Adrenal gland (tissue), 12 donors: ENCODE results near the gene SDR39U1. TPM values are rescaled to one million over a fixed set of nuclear protein-coding genes. Genes with fewer than 3 reads are reported as not detected.

Source experiments
- DNase-seq, 7 donors: peaks; one replicate each; pipeline ENCODE4 v3.0.0-alpha.2; 2019 to 2020
- H3K27ac ChIP-seq, 5 donors: fragments of 200-600 bp; sonication (generic) in 4 of 5; 1 replicate in 3 of 5; 2 replicates in 2 of 5; pipeline versions ENCODE4 v1.5.1 to v1.8.0; 2016 to 2020; ENCODE audit warnings: mild to moderate bottlenecking in 1 of 5
- H3K27me3 ChIP-seq: fragments of 200-600 bp; 2 replicates; pipeline ENCODE4 v1.8.0; 2021
- H3K36me3 ChIP-seq, 2 donors: fragments of 200-600 bp; replicated peaks in 1 of 2; 1 replicate in 1 of 2; 2 replicates in 1 of 2; pipeline versions ENCODE4 v1.5.1 to v1.8.0; 2018 to 2022
- H3K4me1 ChIP-seq, 2 donors: fragments of 200-600 bp; replicated peaks in 1 of 2; 1 replicate in 1 of 2; 2 replicates in 1 of 2; pipeline versions ENCODE4 v1.5.1 to v1.8.0; 2018 to 2021
- H3K4me3 ChIP-seq, 4 donors: fragments of 200-600 bp; sonication (generic) in 3 of 4; one replicate each; pipeline ENCODE4 v1.5.1; 2016 to 2018
- H3K9me3 ChIP-seq, 3 donors: fragments of 200-600 bp; sonication (generic) in 1 of 3; replicated peaks in 1 of 3; 1 replicate in 2 of 3; 2 replicates in 1 of 3; pipeline versions ENCODE4 v1.5.1 to v1.8.0; 2016 to 2021
- POLR2A ChIP-seq, 2 donors: fragments of 450-650 bp; IDR thresholded peaks; one replicate each; pipeline ENCODE4 v1.6.1; 2017; ENCODE audit warnings: antibody characterized with exemption in 2 of 2, mild to moderate bottlenecking in 2 of 2, moderate library complexity in 1 of 2
- WGBS, 4 donors: extraction: QIAGEN DNeasy Blood & Tissue Kit in 2 of 4; methylation state at CpG; one replicate each; pipeline versions ENCODE4 v1.1.5 to v1.1.7; 2013 to 2017; 5-methylcytosine and 5-hydroxymethylcytosine counted together
- intact Hi-C, 2 donors: fragments of 100-400 bp; cut with DNase I; formaldehyde crosslinking; loops; one replicate each; pipeline versions ENCODE4 v1.14.1 to v1.15.0; 2022 to 2023
- polyA plus RNA-seq, 3 donors: library from polyadenylated mRNA; stranded (reverse); fragments of 200-250 nt in 2 of 3; fragments of 350-450 nt in 1 of 3; fragmentation: Illumina TruSeq in 1 of 3; extraction: RNeasy Lipid Tissue Mini Kit (QIAGEN cat#74804) in 1 of 3; gene quantifications; one replicate each; pipeline ENCODE4 v1.2.3, GENCODE V29; 2013 to 2014
- total RNA-seq, 9 donors: library from RNA; depleted of rRNA in 4 of 9; stranded (reverse); fragments of >200 nt in 4 of 9; fragments of 120-200 nt in 1 of 9; fragmentation: NEBNext Ultra II Directional in 1 of 9; extraction: Animal tissue kit (Norgen Biotek cat#: 25700) in 1 of 9; gene quantifications; one replicate each; pipeline versions ENCODE4 v1.1.0 to v1.2.4, GENCODE V29; 2013 to 2023
- TF ChIP-seq, protein P1 (sequence below), 6 experiments: fragments of 450-650 bp in 4 of 6; fragments of 200-600 bp in 2 of 6; sonication (generic) in 1 of 6; IDR thresholded peaks; 1 replicate in 5 of 6; 2 replicates in 1 of 6; pipeline versions ENCODE4 v1.5.1 to v1.8.0; 2016 to 2021; ENCODE audit warnings: antibody characterized with exemption in 6 of 6, mild to moderate bottlenecking in 2 of 6, moderate library complexity in 1 of 6
- donor health status: healthy with polysubstance abuse.
- donor health status: Bipolar disorder and iron deficiency.
- donor health status: DM: yes; HTN: yes; CAD: no.
- donor health status: DM: no; HTN: no; CAD: no.
- donor health status: DM: no; HTN: no; CAD: no.
- donor health status: DM: yes; HTN: yes; CAD: no.

The SDR39U1 gene
- total and polyA plus RNA-seq, 12 donors, result 35.0 to 218 (median 77.5) TPM

DNA sequence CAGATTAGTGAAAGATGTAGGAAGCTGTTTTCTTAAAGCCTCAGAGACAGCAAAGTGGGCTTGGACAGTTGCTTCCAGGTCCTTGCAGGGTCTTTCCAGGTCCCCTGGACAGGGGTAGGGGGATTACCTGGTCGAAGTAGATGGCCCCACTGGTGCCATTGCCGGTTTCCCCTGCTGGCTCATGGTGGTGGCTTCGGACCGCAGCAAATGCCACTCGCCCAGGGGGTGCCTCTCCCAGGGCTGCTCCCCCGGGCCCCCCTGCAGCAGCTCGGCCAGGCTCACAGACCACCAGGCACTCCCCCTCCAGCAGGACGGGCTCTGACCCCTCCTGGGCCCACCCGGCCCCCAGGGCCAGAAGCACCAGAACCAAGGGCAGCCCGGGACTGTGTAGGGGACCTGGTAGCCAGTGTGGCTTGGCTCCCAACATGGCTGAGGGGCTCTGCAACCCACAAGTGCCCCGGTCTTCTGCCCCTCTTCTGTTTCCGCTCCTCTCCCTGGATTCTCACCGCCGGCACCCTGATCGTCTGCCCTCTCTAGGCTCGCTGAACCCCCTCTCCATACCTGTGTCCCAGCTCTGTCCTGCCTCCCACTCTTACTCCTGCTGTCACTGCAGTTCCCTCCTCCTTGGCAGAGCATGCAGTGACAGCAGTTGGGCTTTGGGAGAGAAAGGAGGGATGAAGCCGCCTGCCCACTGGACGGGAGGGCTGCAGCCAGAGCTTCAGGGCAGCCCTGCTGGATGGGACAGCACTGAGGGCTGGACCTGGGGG is 13.8 kb downstream of the SDR39U1 start:
- intact Hi-C loops, result no loop called here
- 88 to 92% (median 90%) methylated on average over 10 to 18 of the region's 18 CpGs for WGBS, 4 donors
- no peaks in the 10 kb centered on the region for H3K9me3 ChIP-seq
- H3K4me1 ChIP-seq, result peaks cover 34 to 43% of the 10 kb centered on the region in 2 donors
- TF ChIP-seq POLR2A (IDR thresholded peaks at IDR 0.05), result no peak
- TF ChIP-seq, protein P1, sequence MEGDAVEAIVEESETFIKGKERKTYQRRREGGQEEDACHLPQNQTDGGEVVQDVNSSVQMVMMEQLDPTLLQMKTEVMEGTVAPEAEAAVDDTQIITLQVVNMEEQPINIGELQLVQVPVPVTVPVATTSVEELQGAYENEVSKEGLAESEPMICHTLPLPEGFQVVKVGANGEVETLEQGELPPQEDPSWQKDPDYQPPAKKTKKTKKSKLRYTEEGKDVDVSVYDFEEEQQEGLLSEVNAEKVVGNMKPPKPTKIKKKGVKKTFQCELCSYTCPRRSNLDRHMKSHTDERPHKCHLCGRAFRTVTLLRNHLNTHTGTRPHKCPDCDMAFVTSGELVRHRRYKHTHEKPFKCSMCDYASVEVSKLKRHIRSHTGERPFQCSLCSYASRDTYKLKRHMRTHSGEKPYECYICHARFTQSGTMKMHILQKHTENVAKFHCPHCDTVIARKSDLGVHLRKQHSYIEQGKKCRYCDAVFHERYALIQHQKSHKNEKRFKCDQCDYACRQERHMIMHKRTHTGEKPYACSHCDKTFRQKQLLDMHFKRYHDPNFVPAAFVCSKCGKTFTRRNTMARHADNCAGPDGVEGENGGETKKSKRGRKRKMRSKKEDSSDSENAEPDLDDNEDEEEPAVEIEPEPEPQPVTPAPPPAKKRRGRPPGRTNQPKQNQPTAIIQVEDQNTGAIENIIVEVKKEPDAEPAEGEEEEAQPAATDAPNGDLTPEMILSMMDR (IDR thresholded peaks at IDR 0.05), result no peak
- H3K4me3 ChIP-seq, result peak overlapping the region in 1 of 4 donors; percentile 74
- peak overlapping the region in 4 of 5 donors; percentile 91 to 100 (median 96) for H3K27ac ChIP-seq
- peaks cover 0 to 17% of the 10 kb centered on the region in 2 donors for H3K36me3 ChIP-seq
- no peaks in the 10 kb centered on the region for H3K27me3 ChIP-seq
- peak in 3 of 7 donors; percentile 27 to 55 (median 29) for DNase-seq

DNA sequence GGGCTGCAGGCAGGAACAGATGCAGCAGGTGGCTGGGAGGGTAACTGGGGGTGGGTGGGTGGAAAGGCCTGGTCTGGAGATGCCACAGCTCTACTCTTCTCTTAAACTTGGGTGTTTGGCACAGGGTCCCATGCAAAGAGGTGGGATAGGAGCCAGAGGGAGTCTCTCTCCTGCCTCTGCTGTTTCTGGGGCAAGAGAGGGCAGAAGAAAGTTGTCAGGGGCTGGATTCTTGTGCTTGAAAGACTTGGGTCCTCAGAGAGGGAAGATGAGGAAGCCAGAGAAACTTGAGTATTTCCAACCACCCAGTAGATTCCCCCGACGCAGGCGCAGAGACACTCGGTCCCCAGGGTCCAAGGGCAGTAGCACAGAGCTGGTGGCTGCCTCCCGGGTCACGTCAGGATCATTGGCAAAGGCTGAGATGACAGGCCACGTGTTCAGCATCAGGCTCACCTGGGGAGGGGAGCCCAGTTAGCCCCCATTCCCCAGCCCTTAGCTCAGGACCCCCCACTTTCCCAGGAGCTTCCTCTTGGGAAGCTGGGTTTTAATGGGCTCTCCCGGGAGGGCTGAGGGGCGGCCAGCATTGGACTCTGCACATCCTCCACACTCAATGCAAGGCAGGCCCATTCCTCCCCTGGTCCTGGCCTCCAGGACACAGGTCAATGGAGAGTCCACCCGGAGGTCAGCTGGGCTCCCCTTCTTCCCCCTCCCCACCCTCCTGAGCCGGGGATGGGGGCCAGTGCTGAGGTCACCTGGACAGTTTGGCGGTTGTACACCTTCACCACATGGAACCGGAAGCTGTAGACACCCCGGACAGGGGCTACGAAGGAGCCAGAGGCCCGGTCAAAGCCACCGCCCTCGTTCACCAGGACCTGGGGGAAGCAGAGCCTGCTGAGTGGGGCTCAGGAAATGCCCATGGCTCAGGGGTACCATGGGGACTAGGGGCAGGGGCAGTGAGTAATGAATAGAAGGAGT is 14.8 kb downstream of the SDR39U1 start:
- H3K4me1 ChIP-seq, result peaks cover 34 to 43% of the 10 kb centered on the region in 2 donors

DNA sequence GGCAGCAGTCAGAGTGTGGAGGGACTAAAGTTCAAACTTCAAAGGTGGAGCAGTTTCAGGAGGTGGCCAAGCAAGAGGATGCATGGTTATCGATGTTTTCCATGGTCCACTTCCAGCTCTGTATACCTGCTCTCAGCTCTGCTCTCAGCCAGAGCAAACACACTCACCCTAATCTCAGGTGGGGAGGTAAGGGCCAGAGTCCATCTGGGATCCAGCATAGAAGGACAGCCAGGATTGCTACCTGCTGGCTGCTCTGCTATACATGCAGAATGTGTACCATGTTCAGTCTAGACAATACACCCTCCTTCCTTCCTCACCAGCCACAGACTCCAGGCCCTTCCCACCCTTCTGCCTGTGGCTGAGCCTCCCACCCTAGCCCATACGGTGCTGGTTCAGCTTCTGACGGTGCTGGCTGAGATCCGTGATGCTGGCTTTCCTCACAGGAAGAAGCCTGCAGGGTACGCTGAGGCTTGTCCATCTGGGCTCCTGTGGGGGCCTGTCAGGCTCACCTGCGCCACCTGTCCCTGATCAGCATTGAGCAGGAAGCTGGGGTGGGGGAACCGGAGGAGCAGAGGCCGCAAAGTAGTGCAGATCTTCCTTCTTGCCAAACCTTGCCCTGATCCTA is 15.6 kb downstream of the SDR39U1 start:
- no peaks in the 10 kb centered on the region for H3K27me3 ChIP-seq
- H3K27ac ChIP-seq, result no peak overlapping the region
- H3K36me3 ChIP-seq, result no peaks in the 10 kb centered on the region
- no peak overlapping the region for H3K4me3 ChIP-seq
- peak in 3 of 7 donors; percentile 8 to 49 (median 20) for DNase-seq
- intact Hi-C loops, result no loop called here
- H3K9me3 ChIP-seq, result no peaks in the 10 kb centered on the region
- H3K4me1 ChIP-seq, result peaks cover 31 to 36% of the 10 kb centered on the region in 2 donors
- no peak for TF ChIP-seq POLR2A (IDR thresholded peaks at IDR 0.05)
- TF ChIP-seq, protein P1 (IDR thresholded peaks at IDR 0.05), result no peak
- WGBS, 4 donors, result 72 to 100% (median 86%) methylated on average over 4 to 8 of the region's 8 CpGs

More for the DNA sequence above, 14.8 kb downstream of the SDR39U1 start:
- Histone ChIP-seq H3K9me3 (no peaks in the 10 kb centered on the region), H3K27me3 (no peaks in the 10 kb centered on the region), H3K4me3 (no peak overlapping the region), H3K36me3 (peaks cover 0 to 7% of the 10 kb centered on the region in 2 donors), H3K27ac (no peak overlapping the region)
- 82 to 89% (median 86%) methylated on average over 14 to 18 of the region's 18 CpGs for WGBS, 4 donors
- DNase-seq, result peak in 3 of 7 donors; percentile 13 to 26 (median 25)
- intact Hi-C loops, result no loop called here
- no peak for TF ChIP-seq POLR2A (IDR thresholded peaks at IDR 0.05)
- TF ChIP-seq, protein P1 (IDR thresholded peaks at IDR 0.05), result no peak
